ENCODE measurements around the gene CANX. TPM values are rescaled to one million over a fixed set of nuclear protein-coding genes. Genes with fewer than 3 reads are reported as not detected.

CANX gene
- total RNA-seq, 3 donors from 2014 or later (not counting 1 experiment from before 2014, with no cell fraction given), result 233 to 291 (median 260) TPM

GRCh38 chr5:179699616-179700237 lies 960 bp downstream of the CANX start:
- H3K36me3 ChIP-seq (ENCODE audit: control insufficient read depth, insufficient read depth, low read length), result peaks cover 2% of the 10 kb centered on the region
- peak overlapping the region; percentile 73 for H3K4me3 ChIP-seq (ENCODE audit: low read length)
- peak overlapping the region; percentile 90 for H3K27ac ChIP-seq (ENCODE audit: low read length)
- intact Hi-C loops (cut with micrococcal nuclease), result no loop called here
- Mint-ChIP-seq H3K4me1 (peaks cover 53 to 59% of the 10 kb centered on the region in 2 donors), H3K27me3 (ENCODE audit: low read depth in 2 of 2) (no peaks in the 10 kb centered on the region), H3K9me3 (no peaks in the 10 kb centered on the region), H3K36me3 (no peaks in the 10 kb centered on the region), H3K27ac (peak overlapping the region; percentile 94 to 99), H3K4me3 (peak overlapping the region; percentile 97)
- TF ChIP-seq CTCF (IDR thresholded peaks at IDR 0.05), result no peak
- DNase-seq, result peak; percentile 48 to 54
- H3K27me3 ChIP-seq (ENCODE audit: control insufficient read depth, insufficient read depth, low read length), result no peaks in the 10 kb centered on the region
- peaks cover 43% of the 10 kb centered on the region for H3K4me1 ChIP-seq (ENCODE audit: control insufficient read depth, insufficient read depth, low read length)
- ATAC-seq, result peak in 1 of 3 donors; percentile 8
- no peaks in the 10 kb centered on the region for H3K9me3 ChIP-seq (ENCODE audit: control insufficient read depth, insufficient read depth, low read length)
- WGBS (ENCODE audit: insufficient coverage), result under 1% methylated on average over 19 of the region's 19 CpGs

- H3K9me3 ChIP-seq (ENCODE audit: control insufficient read depth, insufficient read depth, low read length), result no peaks in the 10 kb centered on the region
- TF ChIP-seq CTCF (IDR thresholded peaks at IDR 0.05), result no peak
- no peak overlapping the region for H3K4me3 ChIP-seq (ENCODE audit: low read length)
- ATAC-seq (no peak), DNase-seq (no peak)
- H3K27me3 ChIP-seq (ENCODE audit: control insufficient read depth, insufficient read depth, low read length), result no peaks in the 10 kb centered on the region
- peaks cover 2% of the 10 kb centered on the region for H3K36me3 ChIP-seq (ENCODE audit: control insufficient read depth, insufficient read depth, low read length)
- Mint-ChIP-seq H3K4me3 (peak overlapping the region; percentile 97), H3K9me3 (no peaks in the 10 kb centered on the region), H3K36me3 (no peaks in the 10 kb centered on the region), H3K27me3 (ENCODE audit: low read depth in 2 of 2) (no peaks in the 10 kb centered on the region), H3K27ac (peak overlapping the region; percentile 94 to 99), H3K4me1 (peaks cover 57 to 62% of the 10 kb centered on the region in 2 donors)
- H3K27ac ChIP-seq (ENCODE audit: low read length), result peak overlapping the region; percentile 90
- peaks cover 47% of the 10 kb centered on the region for H3K4me1 ChIP-seq (ENCODE audit: control insufficient read depth, insufficient read depth, low read length)
- intact Hi-C loops (cut with micrococcal nuclease), result no loop called here
- 67% methylated on average over 5 of the region's 7 CpGs for WGBS (ENCODE audit: insufficient coverage)
Measured at GRCh38 chr5:179700401-179700918, 1.7 kb downstream of the CANX start.

- Histone ChIP-seq H3K27me3 (ENCODE audit: control insufficient read depth, insufficient read depth, low read length) (no peaks in the 10 kb centered on the region), H3K9me3 (ENCODE audit: control insufficient read depth, insufficient read depth, low read length) (no peaks in the 10 kb centered on the region), H3K36me3 (ENCODE audit: control insufficient read depth, insufficient read depth, low read length) (peaks cover 55% of the 10 kb centered on the region), H3K4me3 (ENCODE audit: low read length) (no peak overlapping the region), H3K4me1 (ENCODE audit: control insufficient read depth, insufficient read depth, low read length) (no peaks in the 10 kb centered on the region), H3K27ac (ENCODE audit: low read length) (no peak overlapping the region)
- TF ChIP-seq CTCF (IDR thresholded peaks at IDR 0.05), result no peak
- no peak overlapping the region for H3K4me3 Mint-ChIP-seq
- no peaks in the 10 kb centered on the region for H3K36me3 Mint-ChIP-seq
- peaks cover 0 to 11% of the 10 kb centered on the region in 2 donors for H3K4me1 Mint-ChIP-seq
- peak overlapping the region; percentile 2 to 36 for H3K27ac Mint-ChIP-seq
- H3K27me3 Mint-ChIP-seq (ENCODE audit: low read depth in 2 of 2), result no peaks in the 10 kb centered on the region
- DNase-seq (no peak), ATAC-seq (no peak)
- intact Hi-C loops (cut with micrococcal nuclease), result no loop called here
- no peaks in the 10 kb centered on the region for H3K9me3 Mint-ChIP-seq
- WGBS (ENCODE audit: insufficient coverage), result 100% methylated on average over 1 of the region's 1 CpG
Measured at GRCh38 chr5:179716286-179716685, 17.5 kb downstream of the CANX start.

Measured in natural killer cell (primary cell).